ENCODE measurements around the gene ACTR5. TPM values are rescaled to one million over a fixed set of nuclear protein-coding genes. Genes with fewer than 3 reads are reported as not detected.

ACTR5 gene
- polyA plus RNA-seq, 1 donor from 2014 or later = 23.3 TPM

- peak overlapping the region; percentile 65 for H3K9ac ChIP-seq (ENCODE audit: low read length)
- H3K27me3 ChIP-seq (ENCODE audit: insufficient read depth, low read depth, low read length) = peaks cover 35% of the 10 kb centered on the region
- peak overlapping the region; percentile 84 for H3K4me3 ChIP-seq (ENCODE audit: low read length)
- no peaks in the 10 kb centered on the region for H3K9me3 ChIP-seq (ENCODE audit: low read length)
- H3K9me2 ChIP-seq (ENCODE audit: insufficient read depth, low read length) = no peaks in the 10 kb centered on the region
- no peak overlapping the region for H3K27ac ChIP-seq (ENCODE audit: low read length)
- H3F3A ChIP-seq (ENCODE audit: insufficient read depth, low read length, poor library complexity, severe bottlenecking) = no peaks in the 10 kb centered on the region
- no peaks in the 10 kb centered on the region for H3K36me3 ChIP-seq (ENCODE audit: insufficient read depth, low read length)
- H2AFZ ChIP-seq (ENCODE audit: low read depth, low read length) = no peak overlapping the region
- TF ChIP-seq CTCF (IDR thresholded peaks at IDR 0.05; ENCODE audit: poor library complexity, severe bottlenecking) (no peak), RAD21 (conservative IDR thresholded peaks at IDR 0.05) (no peak), SMC3 (conservative IDR thresholded peaks at IDR 0.05; ENCODE audit: poor library complexity) (no peak), REST (IDR thresholded peaks at IDR 0.05; ENCODE audit: borderline replicate concordance) (no peak), TAF1 (IDR thresholded peaks at IDR 0.05; ENCODE audit: low read depth) (no peak), MXI1 (conservative IDR thresholded peaks at IDR 0.05; ENCODE audit: poor library complexity, severe bottlenecking) (no peak), POLR2AphosphoS5 (IDR thresholded peaks at IDR 0.05) (no peak), EP300 (conservative IDR thresholded peaks at IDR 0.05; ENCODE audit: poor library complexity, severe bottlenecking) (no peak), EZH2 (IDR thresholded peaks at IDR 0.05; ENCODE audit: borderline replicate concordance, insufficient read depth, low read length, poor library complexity, severe bottlenecking) (no peak)
- H4K20me1 ChIP-seq (ENCODE audit: insufficient read depth) = no peaks in the 10 kb centered on the region
- no peak overlapping the region for H3K4me2 ChIP-seq (ENCODE audit: low read length)
- H3K79me2 ChIP-seq (replicated peaks; ENCODE audit: insufficient read depth, low read length) = no peaks in the 10 kb centered on the region
Observed at GRCh38 chr20:38804682-38805501, 56.6 kb downstream of the ACTR5 start.

- H3K27me3 ChIP-seq (ENCODE audit: insufficient read depth, low read depth, low read length) = peaks cover 35% of the 10 kb centered on the region
- peak within 1 kb of the TSS; percentile 51 for H2AFZ ChIP-seq (ENCODE audit: low read depth, low read length)
- no peak within 1 kb of the TSS for H3K27ac ChIP-seq (ENCODE audit: low read length)
- H3K9me3 ChIP-seq (ENCODE audit: low read length) = no peaks in the 10 kb centered on the region
- peak within 1 kb of the TSS; percentile 48 for H3K4me2 ChIP-seq (ENCODE audit: low read length)
- no peaks in the 10 kb centered on the region for H3K79me2 ChIP-seq (replicated peaks; ENCODE audit: insufficient read depth, low read length)
- peak within 1 kb of the TSS; percentile 84 for H3K4me3 ChIP-seq (ENCODE audit: low read length)
- no peaks in the 10 kb centered on the region for H3K9me2 ChIP-seq (ENCODE audit: insufficient read depth, low read length)
- no peaks in the 10 kb centered on the region for H3K36me3 ChIP-seq (ENCODE audit: insufficient read depth, low read length)
- peak within 1 kb of the TSS; percentile 65 for H3K9ac ChIP-seq (ENCODE audit: low read length)
- no peak for TF ChIP-seq SMC3 (conservative IDR thresholded peaks at IDR 0.05; ENCODE audit: poor library complexity)
- peak; percentile 47 for TF ChIP-seq POLR2AphosphoS5 (IDR thresholded peaks at IDR 0.05)
- no peaks in the 10 kb centered on the region for H4K20me1 ChIP-seq (ENCODE audit: insufficient read depth)
- no peaks in the 10 kb centered on the region for H3F3A ChIP-seq (ENCODE audit: insufficient read depth, low read length, poor library complexity, severe bottlenecking)
Observed at GRCh38 chr20:38805502-38805957, 57.3 kb downstream of the ACTR5 start, which contains the start of gene PPP1R16B. PPP1R16B (plus strand) TSS chr20:38805697; CDS start chr20:38835926, 30,229 bp downstream.

Data from neural cell (in vitro differentiated cells).